Caco-2 (cell line): ENCODE measurements around the gene TIAM1. TPM values are rescaled to one million over a fixed set of nuclear protein-coding genes. Genes with fewer than 3 reads are reported as not detected.

Experiments
- BruUV-seq: library from RNA; stranded (reverse); fragments of 400-500 nt; replicated peaks from 2 replicates; lab custom pipeline; 2021; lab: Mats Ljungman, UMichigan
- CTCF ChIA-PET: fragments of 300-600 bp; sonication (Branson Sonifier 250); formaldehyde crosslinking; loops from one replicate; lab custom pipeline; 2022; ENCODE audit warnings: antibody characterized with exemption; lab: Charles Lee
- POLR2A ChIA-PET: fragments of 300-600 bp; sonication (Branson Sonifier 250); formaldehyde crosslinking; loops from one replicate; lab custom pipeline; 2022; ENCODE audit warnings: antibody characterized with exemption; lab: Charles Lee
- DNase-seq, 2 experiments: peaks; one replicate each; pipeline versions ENCODE4 v3.0.0 to v3.0.0-alpha.2; 2020 to 2022
- H3K27me3 ChIP-seq: replicated peaks from 2 replicates; pipeline ENCODE4 v1.6.0; 2011; ENCODE audit warnings: low read length; ENCODE audit not compliant: control insufficient read depth, insufficient read depth
- H3K36me3 ChIP-seq: 2 replicates; pipeline ENCODE4 v1.5.1; 2011; ENCODE audit warnings: low read length; ENCODE audit not compliant: control insufficient read depth, insufficient read depth
- H3K4me1 ChIP-seq: fragments of 250-450 bp; sonication (Bioruptor Pico); 2 replicates; pipeline ENCODE4 v1.5.1; 2020; ENCODE audit warnings: mild to moderate bottlenecking
- H3K4me3 ChIP-seq: 2 replicates; pipeline ENCODE4 v1.5.1; 2011; ENCODE audit warnings: low read depth, mild to moderate bottlenecking, control low read depth, low read length
- H3K9me3 ChIP-seq: fragments of 250-450 bp; sonication (Bioruptor Pico); 2 replicates; pipeline ENCODE4 v1.5.1; 2020; ENCODE audit warnings: mild to moderate bottlenecking, moderate library complexity
- H3K27ac Mint-ChIP-seq: one replicate; pipeline ENCODE4 v1.8.0; 2022; ENCODE audit warnings: mixed read lengths; ENCODE audit not compliant: unreplicated experiment
- H3K27me3 Mint-ChIP-seq: one replicate; pipeline ENCODE4 v1.8.0; 2022; ENCODE audit warnings: mixed read lengths; ENCODE audit not compliant: insufficient read depth, unreplicated experiment
- H3K36me3 Mint-ChIP-seq: one replicate; pipeline ENCODE4 v1.8.0; 2022; ENCODE audit warnings: mild to moderate bottlenecking, mixed read lengths; ENCODE audit not compliant: insufficient read depth, unreplicated experiment
- H3K4me1 Mint-ChIP-seq: one replicate; pipeline ENCODE4 v1.8.0; 2022; ENCODE audit warnings: low read depth, mixed read lengths; ENCODE audit not compliant: unreplicated experiment
- H3K4me3 Mint-ChIP-seq: one replicate; pipeline ENCODE4 v1.8.0; 2022; ENCODE audit warnings: mild to moderate bottlenecking, moderate library complexity, mixed read lengths; ENCODE audit not compliant: unreplicated experiment
- H3K9me3 Mint-ChIP-seq: one replicate; pipeline ENCODE4 v1.8.0; 2022; ENCODE audit warnings: mixed read lengths; ENCODE audit not compliant: unreplicated experiment
- intact Hi-C: fragments of 100-400 bp; cut with micrococcal nuclease; formaldehyde crosslinking; loops from one replicate; pipeline ENCODE4 v1.10.0; 2022; ENCODE audit not compliant: unreplicated experiment
- total RNA-seq: library from RNA; stranded (reverse); gene quantifications from 2 replicates; pipeline ENCODE4 v1.2.3, GENCODE V29; 2022
- TF ChIP-seq, protein P1 (sequence below), 2 experiments: fragments of 200-600 bp in 1 of 2; IDR thresholded peaks; 1 replicate in 1 of 2; 2 replicates in 1 of 2; pipeline versions ENCODE4 v1.5.1 to v1.8.0; 2011 to 2022; ENCODE audit warnings: antibody characterized with exemption in 1 of 2, control low read depth in 1 of 2, inconsistent platforms in 1 of 2, low read depth in 1 of 2, low read length in 1 of 2, mild to moderate bottlenecking in 1 of 2, moderate library complexity in 1 of 2; ENCODE audit not compliant: insufficient read depth in 1 of 2, severe bottlenecking in 1 of 2, unreplicated experiment in 1 of 2

TIAM1 gene
- total RNA-seq, 1 experiment from 2014 or later, result 5.2 TPM

DNA sequence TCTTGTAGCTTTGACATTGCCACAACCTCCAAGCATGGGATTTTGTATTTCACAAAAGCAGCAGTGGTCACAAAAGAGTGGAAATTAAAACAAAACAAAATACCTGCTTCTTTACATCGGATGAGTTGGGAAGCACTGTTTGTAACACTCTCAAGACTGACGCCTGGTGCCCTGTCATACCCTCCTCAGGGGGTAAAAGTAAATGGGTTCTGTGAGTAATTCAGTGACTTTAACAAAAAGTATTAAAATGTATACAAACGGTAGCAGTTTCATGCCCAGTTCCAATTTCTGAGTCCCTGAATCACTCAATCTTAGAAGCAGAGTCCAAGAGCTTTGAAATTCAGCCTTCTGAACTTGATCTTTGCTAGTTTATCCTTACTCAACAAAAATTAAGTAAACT, 152.5 kb downstream of the TIAM1 start:
- CTCF ChIA-PET, result no interaction called here
- POLR2A ChIA-PET, result no interaction called here
- Histone ChIP-seq H3K4me3 (no peak overlapping the region), H3K4me1 (peaks cover 14% of the 10 kb centered on the region; the same call in 1 of the 2 replicates), H3K27me3 (no peaks in the 10 kb centered on the region), H3K36me3 (no peaks in the 10 kb centered on the region), H3K9me3 (no peaks in the 10 kb centered on the region)
- H3K4me1 Mint-ChIP-seq, result peaks cover 11% of the 10 kb centered on the region
- H3K4me3 Mint-ChIP-seq, result no peak overlapping the region
- no peak overlapping the region for H3K27ac Mint-ChIP-seq
- TF ChIP-seq, protein P1, sequence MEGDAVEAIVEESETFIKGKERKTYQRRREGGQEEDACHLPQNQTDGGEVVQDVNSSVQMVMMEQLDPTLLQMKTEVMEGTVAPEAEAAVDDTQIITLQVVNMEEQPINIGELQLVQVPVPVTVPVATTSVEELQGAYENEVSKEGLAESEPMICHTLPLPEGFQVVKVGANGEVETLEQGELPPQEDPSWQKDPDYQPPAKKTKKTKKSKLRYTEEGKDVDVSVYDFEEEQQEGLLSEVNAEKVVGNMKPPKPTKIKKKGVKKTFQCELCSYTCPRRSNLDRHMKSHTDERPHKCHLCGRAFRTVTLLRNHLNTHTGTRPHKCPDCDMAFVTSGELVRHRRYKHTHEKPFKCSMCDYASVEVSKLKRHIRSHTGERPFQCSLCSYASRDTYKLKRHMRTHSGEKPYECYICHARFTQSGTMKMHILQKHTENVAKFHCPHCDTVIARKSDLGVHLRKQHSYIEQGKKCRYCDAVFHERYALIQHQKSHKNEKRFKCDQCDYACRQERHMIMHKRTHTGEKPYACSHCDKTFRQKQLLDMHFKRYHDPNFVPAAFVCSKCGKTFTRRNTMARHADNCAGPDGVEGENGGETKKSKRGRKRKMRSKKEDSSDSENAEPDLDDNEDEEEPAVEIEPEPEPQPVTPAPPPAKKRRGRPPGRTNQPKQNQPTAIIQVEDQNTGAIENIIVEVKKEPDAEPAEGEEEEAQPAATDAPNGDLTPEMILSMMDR (IDR thresholded peaks at IDR 0.05; ENCODE audit: insufficient read depth in 1 of 2, low read depth in 1 of 2, low read length in 1 of 2, severe bottlenecking in 1 of 2, unreplicated experiment in 1 of 2), result no peak
- H3K9me3 Mint-ChIP-seq, result no peaks in the 10 kb centered on the region
- no TSS peak for BruUV-seq
- no peaks in the 10 kb centered on the region for H3K27me3 Mint-ChIP-seq
- no peak for DNase-seq
- H3K36me3 Mint-ChIP-seq, result no peaks in the 10 kb centered on the region
- intact Hi-C loops, result no loop called here

GRCh38 chr21:31190516-31190915, 153.5 kb downstream of the TIAM1 start:
- H3K4me1 Mint-ChIP-seq, result peaks cover 5% of the 10 kb centered on the region
- BruUV-seq, result no TSS peak
- no peaks in the 10 kb centered on the region for H3K9me3 ChIP-seq
- H3K4me1 ChIP-seq, result peaks cover 10% of the 10 kb centered on the region; the same call in 1 of the 2 replicates
- TF ChIP-seq, protein P1 (IDR thresholded peaks at IDR 0.05; ENCODE audit: insufficient read depth in 1 of 2, low read depth in 1 of 2, low read length in 1 of 2, severe bottlenecking in 1 of 2, unreplicated experiment in 1 of 2), result no peak
- H3K4me3 ChIP-seq, result no peak overlapping the region
- CTCF ChIA-PET, result no interaction called here
- H3K27me3 ChIP-seq, result no peaks in the 10 kb centered on the region
- no peaks in the 10 kb centered on the region for H3K9me3 Mint-ChIP-seq
- no peaks in the 10 kb centered on the region for H3K36me3 Mint-ChIP-seq
- POLR2A ChIA-PET, result no interaction called here
- no peak overlapping the region for H3K4me3 Mint-ChIP-seq
- intact Hi-C loops, result no loop called here
- H3K27me3 Mint-ChIP-seq, result no peaks in the 10 kb centered on the region
- no peaks in the 10 kb centered on the region for H3K36me3 ChIP-seq
- H3K27ac Mint-ChIP-seq, result no peak overlapping the region
- no peak for DNase-seq

- Histone ChIP-seq H3K4me1 (no peaks in the 10 kb centered on the region), H3K9me3 (no peaks in the 10 kb centered on the region), H3K36me3 (no peaks in the 10 kb centered on the region), H3K27me3 (no peaks in the 10 kb centered on the region), H3K4me3 (no peak overlapping the region)
- Mint-ChIP-seq H3K36me3 (no peaks in the 10 kb centered on the region), H3K27ac (no peak overlapping the region), H3K9me3 (no peaks in the 10 kb centered on the region), H3K4me3 (no peak overlapping the region), H3K4me1 (no peaks in the 10 kb centered on the region), H3K27me3 (no peaks in the 10 kb centered on the region)
- intact Hi-C loops, result no loop called here
- POLR2A ChIA-PET, result no interaction called here
- TF ChIP-seq, protein P1 (IDR thresholded peaks at IDR 0.05; ENCODE audit: insufficient read depth in 1 of 2, low read depth in 1 of 2, low read length in 1 of 2, severe bottlenecking in 1 of 2, unreplicated experiment in 1 of 2), result no peak
- CTCF ChIA-PET, result no interaction called here
- no TSS peak for BruUV-seq
- DNase-seq, result no peak
Measured at GRCh38 chr21:31187499-31187898, 156.6 kb downstream of the TIAM1 start.
